WI38 (cell line): Measurements from ENCODE around the gene RBM33.

Source experiments
- H3K4me3 ChIP-seq: 2 replicates; pipeline ENCODE4 v1.5.1; 2011; ENCODE audit warnings: low read depth, mild to moderate bottlenecking, control low read depth, low read length
- CTCF ChIP-seq: IDR thresholded peaks from 2 replicates; pipeline ENCODE4 v1.5.1; 2012; ENCODE audit warnings: low read depth, mild to moderate bottlenecking, control low read depth, low read length

Gene RBM33

GRCh38 chr7:155763122-155763521, 118.7 kb downstream of the RBM33 start:
- H3K4me3 ChIP-seq: no peak overlapping the region
- TF ChIP-seq CTCF: no peak

- no peak overlapping the region for H3K4me3 ChIP-seq
Observed at GRCh38 chr7:155763691-155764437, 119.4 kb downstream of the RBM33 start.

GRCh38 chr7:155764438-155764793, 120.0 kb downstream of the RBM33 start:
- no peak overlapping the region for H3K4me3 ChIP-seq
- no peak for TF ChIP-seq CTCF

More at GRCh38 chr7:155763691-155764437, 119.4 kb downstream of the RBM33 start:
- no peak for TF ChIP-seq CTCF

GRCh38 chr7:155765458-155765857, 121.0 kb downstream of the RBM33 start:
- TF ChIP-seq CTCF: no peak
- no peak overlapping the region for H3K4me3 ChIP-seq

- no peak for TF ChIP-seq CTCF
- H3K4me3 ChIP-seq: no peak overlapping the region
Observed at GRCh38 chr7:155766386-155766785, 121.9 kb downstream of the RBM33 start.

GRCh38 chr7:155766966-155767916, 122.8 kb downstream of the RBM33 start:
- no peak for TF ChIP-seq CTCF
- H3K4me3 ChIP-seq: no peak overlapping the region

- TF ChIP-seq CTCF: no peak
- no peak overlapping the region for H3K4me3 ChIP-seq
Observed at GRCh38 chr7:155769701-155770100, 125.2 kb downstream of the RBM33 start.
